A673 (cell line): ENCODE results near the gene ANKS1B. TPM values are rescaled to one million over a fixed set of nuclear protein-coding genes. Genes with fewer than 3 reads are reported as not detected.

Source experiments
- BruUV-seq: library from RNA; stranded (reverse); fragments of 400-500 nt; replicated peaks from 2 replicates; lab custom pipeline; 2021; lab: Mats Ljungman, UMichigan
- CTCF ChIA-PET: fragments of 300-600 bp; sonication (Branson Sonifier 250); formaldehyde crosslinking; loops from one replicate; lab custom pipeline; 2022; ENCODE audit warnings: antibody characterized with exemption; lab: Charles Lee
- POLR2A ChIA-PET: fragments of 300-600 bp; sonication (Branson Sonifier 250); formaldehyde crosslinking; loops from one replicate; lab custom pipeline; 2022; ENCODE audit warnings: antibody characterized with exemption; ENCODE audit not compliant: low non-redundant PET; lab: Charles Lee
- DNase-seq: peaks from one replicate; pipeline ENCODE4 v3.0.0-alpha.2; 2015; ENCODE audit warnings: low spot score
- H3K27ac ChIP-seq: fragments of 200-600 bp; sonication (generic); 2 replicates; pipeline ENCODE4 v1.5.1; 2016; ENCODE audit warnings: mixed run types, low read depth, mild to moderate bottlenecking, mixed read lengths, antibody characterized with exemption, low read length; ENCODE audit not compliant: poor library complexity, severe bottlenecking
- H3K27me3 ChIP-seq: fragments of 200-600 bp; sonication (generic); replicated peaks from 2 replicates; pipeline ENCODE4 v1.6.1; 2017; ENCODE audit warnings: mixed run types, low read depth, mild to moderate bottlenecking, mixed read lengths, antibody characterized with exemption, low read length; ENCODE audit not compliant: insufficient read depth, poor library complexity
- H3K36me3 ChIP-seq: fragments of 200-600 bp; sonication (generic); 2 replicates; pipeline ENCODE4 v1.6.1; 2016; ENCODE audit warnings: mixed run types, mild to moderate bottlenecking, mixed read lengths, antibody characterized with exemption, low read length; ENCODE audit not compliant: insufficient read depth, poor library complexity, severe bottlenecking
- H3K4me1 ChIP-seq: fragments of 200-600 bp; sonication (generic); 2 replicates; pipeline ENCODE4 v1.6.1; 2017; ENCODE audit warnings: mixed run types, mild to moderate bottlenecking, mixed read lengths, antibody characterized with exemption, low read length; ENCODE audit not compliant: insufficient read depth, poor library complexity, severe bottlenecking
- H3K4me3 ChIP-seq: fragments of 200-600 bp; sonication (generic); 2 replicates; pipeline ENCODE4 v1.5.1; 2016; ENCODE audit warnings: low read depth, mixed run types, mild to moderate bottlenecking, mixed read lengths, low read length; ENCODE audit not compliant: poor library complexity, severe bottlenecking
- H3K9me3 ChIP-seq: fragments of 200-600 bp; sonication (generic); 2 replicates; pipeline ENCODE4 v1.6.1; 2016; ENCODE audit warnings: mixed run types, low read depth, mild to moderate bottlenecking, mixed read lengths, antibody characterized with exemption, low read length; ENCODE audit not compliant: poor library complexity, severe bottlenecking
- CTCF ChIP-seq: fragments of 300-800, 200-600 bp; sonication (generic); conservative IDR thresholded peaks from 2 replicates; pipeline ENCODE4 v1.5.1; 2017; ENCODE audit warnings: low read depth, mild to moderate bottlenecking, antibody characterized with exemption, low read length, moderate library complexity, mixed read lengths
- EZH2 ChIP-seq: fragments of 200-600 bp; sonication (generic); IDR thresholded peaks from 2 replicates; pipeline ENCODE4 v1.6.1; 2017; ENCODE audit warnings: borderline replicate concordance, low read depth, mild to moderate bottlenecking, mixed read lengths, antibody characterized with exemption, low read length; ENCODE audit not compliant: poor library complexity, severe bottlenecking
- intact Hi-C: fragments of 100-400 bp; cut with micrococcal nuclease; formaldehyde crosslinking; loops from one replicate; pipeline ENCODE4 v1.10.0; 2022; ENCODE audit not compliant: unreplicated experiment
- total RNA-seq: library from RNA; stranded (reverse); gene quantifications from 2 replicates; pipeline ENCODE4 v1.2.3, GENCODE V29; 2021

The ANKS1B gene
- total RNA-seq, 1 experiment from 2014 or later = 0.99 TPM

GRCh38 chr12:98856897-98857540 is 1127.7 kb downstream of the ANKS1B start:
- Histone ChIP-seq H3K9me3 (no peaks in the 10 kb centered on the region), H3K27me3 (no peaks in the 10 kb centered on the region), H3K27ac (no peak overlapping the region), H3K4me1 (no peaks in the 10 kb centered on the region), H3K4me3 (no peak overlapping the region), H3K36me3 (no peaks in the 10 kb centered on the region)
- DNase-seq = peak; percentile 20
- no TSS peak for BruUV-seq
- CTCF ChIA-PET = no interaction called here
- POLR2A ChIA-PET = no interaction called here
- no peak for TF ChIP-seq EZH2
- no peak for TF ChIP-seq CTCF
- intact Hi-C loops = no loop called here

GRCh38 chr12:98852181-98852580 is 1132.6 kb downstream of the ANKS1B start:
- Histone ChIP-seq H3K36me3 (no peaks in the 10 kb centered on the region), H3K4me3 (no peak overlapping the region), H3K27ac (no peak overlapping the region), H3K4me1 (no peaks in the 10 kb centered on the region), H3K9me3 (no peaks in the 10 kb centered on the region), H3K27me3 (no peaks in the 10 kb centered on the region)
- BruUV-seq = no TSS peak
- DNase-seq = no peak
- ChIA-PET POLR2A (no interaction called here), CTCF (no interaction called here)
- intact Hi-C loops = no loop called here
- TF ChIP-seq CTCF = no peak

- no TSS peak for BruUV-seq
- ChIA-PET POLR2A (no interaction called here), CTCF (no interaction called here)
- DNase-seq = no peak
- TF ChIP-seq CTCF (no peak), EZH2 (no peak)
- Histone ChIP-seq H3K4me3 (no peak overlapping the region), H3K27me3 (no peaks in the 10 kb centered on the region), H3K4me1 (no peaks in the 10 kb centered on the region), H3K27ac (no peak overlapping the region), H3K9me3 (no peaks in the 10 kb centered on the region), H3K36me3 (no peaks in the 10 kb centered on the region)
- intact Hi-C loops = no loop called here
These were observed 1137.5 kb downstream of the ANKS1B start for GRCh38 chr12:98847242-98847641.
